GM08714 (cell line): ENCODE measurements around the gene RILPL1.
"Not testable (repeated sequence)": the region's sequence is repeated elsewhere in the genome, so short reads cannot be mapped to it uniquely, and the experiment has no call there.

Experiments
- H3K4me3 ChIP-seq: fragments of 200-500 bp; sonication (Bioruptor generic); 2 replicates; pipeline ENCODE4 v1.5.1; 2014; ENCODE audit warnings: mild to moderate bottlenecking, low read length, inconsistent platforms
- ZNF274 ChIP-seq: IDR thresholded peaks from 2 replicates; pipeline ENCODE4 v1.6.1; 2012; ENCODE audit warnings: mild to moderate bottlenecking, low read depth, low read length

RILPL1 gene

GRCh38 chr12:123471374-123472068 lies 62.0 kb downstream of the RILPL1 start:
- H3K4me3 ChIP-seq, result no peak overlapping the region
- no peak for TF ChIP-seq ZNF274

GRCh38 chr12:123469978-123470377 lies 63.5 kb downstream of the RILPL1 start:
- no peak overlapping the region for H3K4me3 ChIP-seq
- no peak for TF ChIP-seq ZNF274

GRCh38 chr12:123468786-123469185 lies 64.7 kb downstream of the RILPL1 start:
- H3K4me3 ChIP-seq, result no peak overlapping the region
- no peak for TF ChIP-seq ZNF274

GRCh38 chr12:123465084-123465483 lies 68.4 kb downstream of the RILPL1 start:
- H3K4me3 ChIP-seq, result no peak overlapping the region
- no peak for TF ChIP-seq ZNF274

GRCh38 chr12:123463174-123463573 lies 70.3 kb downstream of the RILPL1 start:
- not testable (repeated sequence) for H3K4me3 ChIP-seq

- TF ChIP-seq ZNF274, result no peak
- peak within 1 kb of the TSS; percentile 63 for H3K4me3 ChIP-seq
Observed at GRCh38 chr12:123457980-123458779, 75.3 kb downstream of the RILPL1 start, which contains the start of gene SNRNP35. Gene SNRNP35, plus strand, starts transcription at chr12:123458139. Its CDS starts 7,402 bp downstream, at chr12:123465541.

- H3K4me3 ChIP-seq, result no peak overlapping the region
- TF ChIP-seq ZNF274, result no peak
Observed at GRCh38 chr12:123453165-123453564, 80.4 kb downstream of the RILPL1 start.

- not testable (repeated sequence) for H3K4me3 ChIP-seq
Observed at GRCh38 chr12:123452276-123452550, 81.3 kb downstream of the RILPL1 start.

GRCh38 chr12:123450636-123451035 lies 82.9 kb downstream of the RILPL1 start:
- TF ChIP-seq ZNF274, result no peak
- H3K4me3 ChIP-seq, result no peak overlapping the region

- TF ChIP-seq ZNF274, result no peak
- no peak overlapping the region for H3K4me3 ChIP-seq
Observed at GRCh38 chr12:123449856-123450255, 83.7 kb downstream of the RILPL1 start.

- no peak for TF ChIP-seq ZNF274
- no peak overlapping the region for H3K4me3 ChIP-seq
Observed at GRCh38 chr12:123449249-123449733, 84.2 kb downstream of the RILPL1 start.

- no peak overlapping the region for H3K4me3 ChIP-seq
- TF ChIP-seq ZNF274, result no peak
Observed at GRCh38 chr12:123446333-123446713, 87.2 kb downstream of the RILPL1 start.

- no peak overlapping the region for H3K4me3 ChIP-seq
- no peak for TF ChIP-seq ZNF274
Observed at GRCh38 chr12:123445388-123446332, 87.9 kb downstream of the RILPL1 start.
